Measurements from ENCODE around the gene NRAP. TPM values are rescaled to one million over a fixed set of nuclear protein-coding genes. Genes with fewer than 3 reads are reported as not detected.
A peak's percentile ranks its signal among the peaks of the same experiment; 100 is the strongest.

Gene NRAP
- total and polyA plus RNA-seq, 10 of the 15 experiments (the other 5 are each of a cell fraction or from before 2014, with no cell fraction given): not detected

GRCh38 chr10:113681533-113682470 lies 18.0 kb upstream of the NRAP start (continued):
- TF ChIP-seq BCLAF1 (IDR thresholded peaks at IDR 0.05) (no peak), ZZZ3 (IDR thresholded peaks at IDR 0.05; ENCODE audit: control insufficient read depth, insufficient read length, low read depth) (no peak), NR2F1 (conservative IDR thresholded peaks at IDR 0.05) (peak; percentile 97), IRF3 (IDR thresholded peaks at IDR 0.05) (no peak), MTA3 (IDR thresholded peaks at IDR 0.05; ENCODE audit: borderline replicate concordance, low read length) (peak; percentile 80), ZNF274 (IDR thresholded peaks at IDR 0.05; ENCODE audit: insufficient read depth, insufficient read length) (no peak), MTA2 (IDR thresholded peaks at IDR 0.05; ENCODE audit: low read depth) (peak; percentile 85), TAF1 (IDR thresholded peaks at IDR 0.05; ENCODE audit: borderline replicate concordance, low read depth, low read length) (0 out of 2 replicates have a peak, but pooled peaks have one; percentile 35), RELA (IDR thresholded peaks at IDR 0.05; ENCODE audit: borderline replicate concordance, partially characterized antibody) (no peak), SP1 (IDR thresholded peaks at IDR 0.05; ENCODE audit: low read depth, low read length) (peak; percentile 51), PBX3 (IDR thresholded peaks at IDR 0.05; ENCODE audit: insufficient replicate concordance, low read depth, low read length) (no peak), JUNB (IDR thresholded peaks at IDR 0.05) (peak; percentile 92), POLR2A (IDR thresholded peaks at IDR 0.05; ENCODE audit: low read depth, low read length) (no peak), POU2F2 (IDR thresholded peaks at IDR 0.05; ENCODE audit: borderline replicate concordance, low read depth, low read length) (0 out of 3 replicates have a peak, but pooled peaks have one; percentile 44), BCL11A (IDR thresholded peaks at IDR 0.05; ENCODE audit: low read depth, low read length) (peak; percentile 87), MAX (IDR thresholded peaks at IDR 0.05; ENCODE audit: low read depth, low read length) (no peak), RB1 (IDR thresholded peaks at IDR 0.05; ENCODE audit: borderline replicate concordance) (peak; percentile 20; the same call in 1 of the 2 replicates), IRF5 (IDR thresholded peaks at IDR 0.05; ENCODE audit: borderline replicate concordance) (no peak), ASH2L (IDR thresholded peaks at IDR 0.05; ENCODE audit: borderline replicate concordance, low read depth) (no peak), TCF12 (IDR thresholded peaks at IDR 0.05; ENCODE audit: low read depth, low read length) (0 out of 2 replicates have a peak, but pooled peaks have one; percentile 46)

All from GM12878 (cell line).